EH (cell line): Measurements from ENCODE around the gene TMEM170A.
"Not testable (repeated sequence)": the region's sequence is repeated elsewhere in the genome, so short reads cannot be mapped to it uniquely, and the experiment has no call there.

Source experiments
- DNase-seq: peaks from one replicate; pipeline ENCODE4 v3.0.0-alpha.2; 2015; ENCODE audit warnings: low read depth

Gene TMEM170A

GRCh38 chr16:75464122-75464918 is at the start of gene TMEM170A:
Gene TMEM170A (minus strand): TSS chr16:75464689. CDS start chr16:75464600, 89 bp downstream.
- DNase-seq, result peak; percentile 98

- peak; percentile 87 for DNase-seq
Observed at GRCh38 chr16:75506574-75506973, 42.1 kb upstream of the TMEM170A start.

- no peak for DNase-seq
Observed at GRCh38 chr16:75506107-75506506, 41.6 kb upstream of the TMEM170A start.

GRCh38 chr16:75503801-75504200 is 39.3 kb upstream of the TMEM170A start:
- no peak for DNase-seq

- DNase-seq, result no peak
Observed at GRCh38 chr16:75502916-75503605, 38.6 kb upstream of the TMEM170A start.

- peak; percentile 62 for DNase-seq
Observed at GRCh38 chr16:75501820-75502219, 37.3 kb upstream of the TMEM170A start.

- no peak for DNase-seq
Observed at GRCh38 chr16:75501359-75501758, 36.9 kb upstream of the TMEM170A start.

- not testable (repeated sequence) for DNase-seq
Observed at GRCh38 chr16:75498605-75499322, 34.3 kb upstream of the TMEM170A start.

- no peak for DNase-seq
Observed at GRCh38 chr16:75497558-75497957, 33.1 kb upstream of the TMEM170A start.

GRCh38 chr16:75495076-75495674 is 30.7 kb upstream of the TMEM170A start, which contains the start of gene CHST6:
Gene CHST6 (minus strand): TSS chr16:75495441. CDS start chr16:75479828, 15,613 bp downstream.
- DNase-seq, result peak; percentile 28

- no peak for DNase-seq
Observed at GRCh38 chr16:75494661-75495075, 30.2 kb upstream of the TMEM170A start.

GRCh38 chr16:75494184-75494583 is 29.7 kb upstream of the TMEM170A start:
- no peak for DNase-seq

- DNase-seq, result peak; percentile 60
Observed at GRCh38 chr16:75491876-75492275, 27.4 kb upstream of the TMEM170A start.

GRCh38 chr16:75488322-75488721 is 23.8 kb upstream of the TMEM170A start:
- DNase-seq, result no peak

GRCh38 chr16:75486676-75487313 is 22.3 kb upstream of the TMEM170A start:
- peak; percentile 40 for DNase-seq

GRCh38 chr16:75486014-75486675 is 21.7 kb upstream of the TMEM170A start:
- DNase-seq, result no peak

- no peak for DNase-seq
Observed at GRCh38 chr16:75485230-75486013, 20.9 kb upstream of the TMEM170A start.

- no peak for DNase-seq
Observed at GRCh38 chr16:75483222-75483621, 18.7 kb upstream of the TMEM170A start.

GRCh38 chr16:75482434-75483205 is 18.1 kb upstream of the TMEM170A start:
- no peak for DNase-seq
